ENCODE data around the gene HSF2.
"Not testable (repeated sequence)": the region's sequence is repeated elsewhere in the genome, so short reads cannot be mapped to it uniquely, and the experiment has no call there.

Gene HSF2

DNA sequence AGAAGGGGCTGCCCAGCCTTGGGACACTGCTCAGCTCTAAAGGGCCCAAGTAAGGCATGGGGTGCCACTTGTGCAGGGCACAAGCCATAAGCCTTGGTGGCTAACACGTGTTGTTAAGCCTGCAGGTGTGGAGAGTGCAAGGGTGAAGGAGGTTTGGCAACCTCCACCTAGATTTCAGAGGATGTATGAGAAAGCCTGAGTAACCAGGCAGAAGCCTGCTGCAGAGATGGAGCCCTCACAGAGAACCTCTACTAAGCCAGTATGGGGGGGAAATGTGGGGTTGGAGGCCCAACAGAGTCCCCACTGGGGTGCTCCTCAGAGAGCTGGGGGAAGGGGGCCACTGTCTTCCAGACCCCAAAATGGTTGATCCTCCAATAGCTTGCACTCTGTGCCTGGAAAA is 39.5 kb downstream of the HSF2 start:
- no peak for DNase-seq (ENCODE audit: low read depth)
- H3K4me3 ChIP-seq (ENCODE audit: low read depth, low read length) = no peak overlapping the region
- TF ChIP-seq, protein P1, sequence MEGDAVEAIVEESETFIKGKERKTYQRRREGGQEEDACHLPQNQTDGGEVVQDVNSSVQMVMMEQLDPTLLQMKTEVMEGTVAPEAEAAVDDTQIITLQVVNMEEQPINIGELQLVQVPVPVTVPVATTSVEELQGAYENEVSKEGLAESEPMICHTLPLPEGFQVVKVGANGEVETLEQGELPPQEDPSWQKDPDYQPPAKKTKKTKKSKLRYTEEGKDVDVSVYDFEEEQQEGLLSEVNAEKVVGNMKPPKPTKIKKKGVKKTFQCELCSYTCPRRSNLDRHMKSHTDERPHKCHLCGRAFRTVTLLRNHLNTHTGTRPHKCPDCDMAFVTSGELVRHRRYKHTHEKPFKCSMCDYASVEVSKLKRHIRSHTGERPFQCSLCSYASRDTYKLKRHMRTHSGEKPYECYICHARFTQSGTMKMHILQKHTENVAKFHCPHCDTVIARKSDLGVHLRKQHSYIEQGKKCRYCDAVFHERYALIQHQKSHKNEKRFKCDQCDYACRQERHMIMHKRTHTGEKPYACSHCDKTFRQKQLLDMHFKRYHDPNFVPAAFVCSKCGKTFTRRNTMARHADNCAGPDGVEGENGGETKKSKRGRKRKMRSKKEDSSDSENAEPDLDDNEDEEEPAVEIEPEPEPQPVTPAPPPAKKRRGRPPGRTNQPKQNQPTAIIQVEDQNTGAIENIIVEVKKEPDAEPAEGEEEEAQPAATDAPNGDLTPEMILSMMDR (conservative IDR thresholded peaks at IDR 0.05; ENCODE audit: low read depth, low read length) = no peak

DNA sequence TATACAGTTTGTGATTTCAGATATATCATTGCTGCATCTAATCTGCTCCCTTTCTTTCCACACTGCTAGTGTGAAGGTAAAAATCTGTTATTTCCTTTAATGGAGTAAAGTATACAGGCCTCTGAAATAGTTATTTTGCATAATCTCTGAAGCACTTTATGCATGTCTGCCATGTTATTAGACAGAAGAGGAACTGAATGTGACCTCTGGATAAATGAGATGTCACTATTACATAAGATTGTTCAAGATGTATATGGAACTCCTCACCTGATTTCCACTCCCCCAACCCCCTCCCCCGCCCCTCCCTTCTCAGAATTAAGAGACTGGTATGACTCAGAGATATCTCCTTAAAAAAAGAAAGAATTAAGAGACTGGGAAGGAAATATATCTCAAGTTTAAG is 45.8 kb downstream of the HSF2 start:
- TF ChIP-seq, protein P1 (conservative IDR thresholded peaks at IDR 0.05; ENCODE audit: low read depth, low read length) = no peak
- DNase-seq (ENCODE audit: low read depth) = no peak
- H3K4me3 ChIP-seq (ENCODE audit: low read depth, low read length) = no peak overlapping the region

DNA sequence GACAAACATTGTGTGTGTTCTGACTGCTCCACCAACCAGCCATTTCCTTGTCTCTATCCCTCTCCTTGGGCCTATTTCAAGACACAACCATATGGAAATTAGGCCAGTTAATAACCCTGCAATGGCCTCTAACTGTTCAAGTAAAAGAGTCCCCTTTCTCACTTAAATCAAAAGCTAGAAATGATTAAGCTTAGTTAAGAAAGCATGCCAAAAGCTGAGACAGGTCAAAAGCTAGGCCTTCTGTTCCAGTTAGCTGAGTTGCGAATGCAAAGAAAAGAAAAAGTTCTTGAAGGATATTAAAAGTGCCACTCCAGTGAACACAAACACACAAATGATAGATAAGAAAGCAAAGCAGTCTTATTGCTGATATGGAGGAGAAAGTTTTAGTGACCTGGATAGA is 49.6 kb downstream of the HSF2 start:
- TF ChIP-seq, protein P1 (conservative IDR thresholded peaks at IDR 0.05; ENCODE audit: low read depth, low read length) = no peak

DNA sequence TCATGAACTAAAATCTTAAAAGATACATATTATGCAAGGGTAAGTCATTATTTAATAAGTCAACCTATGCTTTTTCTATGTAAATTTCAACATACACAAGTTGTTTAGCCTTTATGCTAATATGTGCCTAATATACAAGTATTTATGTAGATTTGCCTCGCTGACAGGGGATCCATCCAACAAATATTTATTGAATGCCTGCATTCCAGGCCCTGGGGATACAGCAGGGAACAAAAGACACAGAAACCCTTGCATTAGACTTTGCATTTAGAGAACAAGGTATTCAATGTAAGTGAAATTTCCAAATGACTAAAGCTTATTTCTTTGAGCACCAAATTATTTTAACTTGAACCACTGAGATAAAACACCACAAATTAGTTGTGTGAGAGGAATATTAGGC is 53.1 kb downstream of the HSF2 start:
- DNase-seq (ENCODE audit: low read depth) = no peak
- TF ChIP-seq, protein P1 (conservative IDR thresholded peaks at IDR 0.05; ENCODE audit: low read depth, low read length) = no peak
- H3K4me3 ChIP-seq (ENCODE audit: low read depth, low read length) = no peak overlapping the region

More for the DNA sequence above, 49.6 kb downstream of the HSF2 start:
- no peak overlapping the region for H3K4me3 ChIP-seq (ENCODE audit: low read depth, low read length)
- no peak for DNase-seq (ENCODE audit: low read depth)

DNA sequence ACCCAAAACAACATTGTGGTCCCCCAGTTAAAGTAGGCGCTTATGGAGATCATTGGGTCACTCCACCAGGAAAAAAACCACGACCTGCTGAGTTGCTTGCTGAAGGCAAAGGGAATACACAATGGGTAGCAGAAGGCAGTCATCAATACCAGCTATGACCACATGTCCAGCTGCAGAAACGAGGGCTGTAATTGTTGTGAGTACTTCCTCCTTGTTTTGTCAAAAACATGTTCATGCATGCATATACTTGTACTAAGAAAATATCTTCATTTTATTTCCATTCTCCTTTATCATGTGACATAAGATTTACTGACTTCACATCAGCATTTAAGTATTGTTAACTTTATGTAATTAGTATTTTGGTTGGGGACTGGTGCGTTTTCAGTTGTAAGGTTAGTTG is 55.2 kb downstream of the HSF2 start:
- no peak overlapping the region for H3K4me3 ChIP-seq (ENCODE audit: low read depth, low read length)
- no peak for DNase-seq (ENCODE audit: low read depth)
- TF ChIP-seq, protein P1 (conservative IDR thresholded peaks at IDR 0.05; ENCODE audit: low read depth, low read length) = no peak

DNA sequence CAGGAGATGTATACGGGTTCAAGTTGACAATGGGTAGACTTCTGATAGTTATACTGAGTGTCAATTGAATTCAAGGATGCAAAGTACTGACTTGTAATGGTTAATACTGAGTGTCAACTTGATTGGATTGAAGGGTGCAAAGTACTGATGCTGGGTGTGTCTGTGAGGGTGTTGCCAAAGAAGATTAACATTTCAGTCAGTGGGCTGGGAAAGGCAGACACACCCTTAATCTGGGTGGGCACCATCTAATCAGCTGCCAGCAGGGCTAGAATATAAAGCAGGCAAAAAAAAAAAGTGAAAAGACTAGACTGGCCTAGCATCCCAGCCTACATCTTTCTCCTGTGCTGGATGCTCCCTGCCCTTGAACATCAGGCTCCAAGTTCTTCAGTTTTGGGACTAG is 55.7 kb downstream of the HSF2 start:
- DNase-seq (ENCODE audit: low read depth); H3K4me3 ChIP-seq (ENCODE audit: low read depth, low read length): not testable (repeated sequence)

DNA sequence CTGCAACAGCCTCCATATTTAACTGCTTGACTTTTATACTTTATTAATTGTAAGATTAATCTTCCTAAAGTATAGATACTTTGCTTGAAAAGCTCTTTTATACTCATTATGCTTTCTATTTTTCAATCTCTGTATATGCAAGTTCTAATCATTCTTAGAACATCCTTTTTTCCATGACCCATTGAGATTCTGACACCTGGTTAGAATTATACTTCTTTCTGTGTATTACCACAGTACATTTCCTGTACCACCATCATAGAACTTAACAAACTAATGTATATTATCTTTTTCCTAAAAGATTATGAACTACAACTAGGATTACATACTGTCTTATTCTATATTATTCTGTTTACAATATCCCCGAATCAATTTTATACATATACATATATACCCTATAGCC is 58.6 kb downstream of the HSF2 start:
- no peak for DNase-seq (ENCODE audit: low read depth)
- H3K4me3 ChIP-seq (ENCODE audit: low read depth, low read length) = no peak overlapping the region

More for the DNA sequence above, 58.6 kb downstream of the HSF2 start:
- TF ChIP-seq, protein P1 (conservative IDR thresholded peaks at IDR 0.05; ENCODE audit: low read depth, low read length) = no peak

All from choroid plexus epithelial cell (primary cell).